ENCODE data around the gene SETDB1. TPM values are rescaled to one million over a fixed set of nuclear protein-coding genes. Genes with fewer than 3 reads are reported as not detected.
A peak's percentile ranks its signal among the peaks of the same experiment; 100 is the strongest.
"Not testable (repeated sequence)": the region's sequence is repeated elsewhere in the genome, so short reads cannot be mapped to it uniquely, and the experiment has no call there.

Gene SETDB1
- total RNA-seq, 1 donor from 2014 or later, result 35.0 TPM

- H3K27ac Mint-ChIP-seq (ENCODE audit: unreplicated experiment), result no peak overlapping the region
- H3K36me3 Mint-ChIP-seq (ENCODE audit: low read depth), result no peaks in the 10 kb centered on the region
- peaks cover 3% of the 10 kb centered on the region for H3K4me1 Mint-ChIP-seq (ENCODE audit: low read depth)
- no peak overlapping the region for H3K4me3 Mint-ChIP-seq (ENCODE audit: unreplicated experiment)
- H3K27me3 Mint-ChIP-seq (ENCODE audit: low read depth), result no peaks in the 10 kb centered on the region
- TF ChIP-seq, protein P1, sequence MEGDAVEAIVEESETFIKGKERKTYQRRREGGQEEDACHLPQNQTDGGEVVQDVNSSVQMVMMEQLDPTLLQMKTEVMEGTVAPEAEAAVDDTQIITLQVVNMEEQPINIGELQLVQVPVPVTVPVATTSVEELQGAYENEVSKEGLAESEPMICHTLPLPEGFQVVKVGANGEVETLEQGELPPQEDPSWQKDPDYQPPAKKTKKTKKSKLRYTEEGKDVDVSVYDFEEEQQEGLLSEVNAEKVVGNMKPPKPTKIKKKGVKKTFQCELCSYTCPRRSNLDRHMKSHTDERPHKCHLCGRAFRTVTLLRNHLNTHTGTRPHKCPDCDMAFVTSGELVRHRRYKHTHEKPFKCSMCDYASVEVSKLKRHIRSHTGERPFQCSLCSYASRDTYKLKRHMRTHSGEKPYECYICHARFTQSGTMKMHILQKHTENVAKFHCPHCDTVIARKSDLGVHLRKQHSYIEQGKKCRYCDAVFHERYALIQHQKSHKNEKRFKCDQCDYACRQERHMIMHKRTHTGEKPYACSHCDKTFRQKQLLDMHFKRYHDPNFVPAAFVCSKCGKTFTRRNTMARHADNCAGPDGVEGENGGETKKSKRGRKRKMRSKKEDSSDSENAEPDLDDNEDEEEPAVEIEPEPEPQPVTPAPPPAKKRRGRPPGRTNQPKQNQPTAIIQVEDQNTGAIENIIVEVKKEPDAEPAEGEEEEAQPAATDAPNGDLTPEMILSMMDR (IDR thresholded peaks at IDR 0.05), result no peak
- H3K9me3 Mint-ChIP-seq (ENCODE audit: low read depth), result no peaks in the 10 kb centered on the region
- no peak for DNase-seq (ENCODE audit: low spot score)
Observed at GRCh38 chr1:150917387-150917786, 8.8 kb upstream of the SETDB1 start.

GRCh38 chr1:150922519-150922975, 3.6 kb upstream of the SETDB1 start:
- peak overlapping the region; percentile 52 for H3K27ac Mint-ChIP-seq (ENCODE audit: unreplicated experiment)
- no peaks in the 10 kb centered on the region for H3K27me3 Mint-ChIP-seq (ENCODE audit: low read depth)
- DNase-seq (ENCODE audit: low spot score), result no peak
- H3K36me3 Mint-ChIP-seq (ENCODE audit: low read depth), result peaks cover under 1% of the 10 kb centered on the region
- no peak overlapping the region for H3K4me3 Mint-ChIP-seq (ENCODE audit: unreplicated experiment)
- H3K9me3 Mint-ChIP-seq (ENCODE audit: low read depth), result no peaks in the 10 kb centered on the region
- peaks cover 17% of the 10 kb centered on the region for H3K4me1 Mint-ChIP-seq (ENCODE audit: low read depth)
- TF ChIP-seq, protein P1 (IDR thresholded peaks at IDR 0.05), result peak; percentile 86

- Mint-ChIP-seq H3K36me3 (ENCODE audit: low read depth) (peaks cover 14% of the 10 kb centered on the region), H3K4me3 (ENCODE audit: unreplicated experiment) (peak overlapping the region; percentile 95), H3K4me1 (ENCODE audit: low read depth) (peaks cover 20% of the 10 kb centered on the region), H3K27ac (ENCODE audit: unreplicated experiment) (no peak overlapping the region), H3K27me3 (ENCODE audit: low read depth) (no peaks in the 10 kb centered on the region), H3K9me3 (ENCODE audit: low read depth) (no peaks in the 10 kb centered on the region)
- no peak for DNase-seq (ENCODE audit: low spot score)
- TF ChIP-seq, protein P1 (IDR thresholded peaks at IDR 0.05), result no peak
Observed at GRCh38 chr1:150925080-150925479, 1.1 kb upstream of the SETDB1 start.

GRCh38 chr1:150927624-150928023, 1.5 kb downstream of the SETDB1 start:
- H3K27ac Mint-ChIP-seq (ENCODE audit: unreplicated experiment), result no peak overlapping the region
- H3K4me3 Mint-ChIP-seq (ENCODE audit: unreplicated experiment), result no peak overlapping the region
- DNase-seq (ENCODE audit: low spot score), result no peak
- H3K4me1 Mint-ChIP-seq (ENCODE audit: low read depth), result peaks cover 14% of the 10 kb centered on the region
- peaks cover 6% of the 10 kb centered on the region for H3K9me3 Mint-ChIP-seq (ENCODE audit: low read depth)
- TF ChIP-seq, protein P1 (IDR thresholded peaks at IDR 0.05), result no peak
- peaks cover 31% of the 10 kb centered on the region for H3K36me3 Mint-ChIP-seq (ENCODE audit: low read depth)
- H3K27me3 Mint-ChIP-seq (ENCODE audit: low read depth), result no peaks in the 10 kb centered on the region

GRCh38 chr1:150928286-150928685, 2.1 kb downstream of the SETDB1 start:
- H3K27ac Mint-ChIP-seq (ENCODE audit: unreplicated experiment), result no peak overlapping the region
- peaks cover 7% of the 10 kb centered on the region for H3K9me3 Mint-ChIP-seq (ENCODE audit: low read depth)
- H3K4me1 Mint-ChIP-seq (ENCODE audit: low read depth), result peaks cover 13% of the 10 kb centered on the region
- no peak for DNase-seq (ENCODE audit: low spot score)
- H3K27me3 Mint-ChIP-seq (ENCODE audit: low read depth), result no peaks in the 10 kb centered on the region
- TF ChIP-seq, protein P1 (IDR thresholded peaks at IDR 0.05), result no peak
- H3K4me3 Mint-ChIP-seq (ENCODE audit: unreplicated experiment), result no peak overlapping the region
- peaks cover 33% of the 10 kb centered on the region for H3K36me3 Mint-ChIP-seq (ENCODE audit: low read depth)

DNA sequence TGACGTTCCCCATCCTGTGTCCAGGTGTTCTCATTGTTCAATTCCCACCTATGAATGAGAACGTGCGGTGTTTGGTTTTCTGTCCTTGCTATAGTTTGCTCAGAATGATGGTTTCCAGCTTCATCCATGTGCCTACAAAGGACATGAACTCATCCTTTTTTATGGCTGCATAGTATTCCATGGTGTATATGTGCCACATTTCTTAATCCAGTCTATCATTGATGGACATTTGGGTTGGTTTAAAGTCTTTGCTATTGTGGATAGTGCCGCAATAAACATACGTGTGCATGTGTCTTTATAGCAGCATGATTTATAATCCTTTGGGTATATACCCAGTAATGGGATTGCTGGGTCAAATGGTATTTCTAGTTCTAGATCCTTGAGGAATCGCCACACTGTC, 2.6 kb downstream of the SETDB1 start:
- H3K27me3 Mint-ChIP-seq (ENCODE audit: low read depth); DNase-seq (ENCODE audit: low spot score); H3K27ac Mint-ChIP-seq (ENCODE audit: unreplicated experiment); H3K4me3 Mint-ChIP-seq (ENCODE audit: unreplicated experiment); H3K9me3 Mint-ChIP-seq (ENCODE audit: low read depth): not testable (repeated sequence)
- H3K36me3 Mint-ChIP-seq (ENCODE audit: low read depth), result peaks cover 33% of the 10 kb centered on the region
- H3K4me1 Mint-ChIP-seq (ENCODE audit: low read depth), result peaks cover 13% of the 10 kb centered on the region

Measured in chondrocyte (in vitro differentiated cells).